GM12875 (cell line): Measurements from ENCODE around the gene SETX.

Experiments used
- H3K4me3 ChIP-seq: one replicate; pipeline ENCODE4 v1.5.1; 2011; ENCODE audit warnings: low read depth, low read length, control low read depth
- CTCF ChIP-seq: IDR thresholded peaks from 2 replicates; pipeline ENCODE4 v1.5.1; 2011; ENCODE audit warnings: low read depth, mild to moderate bottlenecking, control low read depth, inconsistent platforms, low read length, moderate library complexity, borderline replicate concordance; ENCODE audit not compliant: insufficient read depth

SETX gene

GRCh38 chr9:132369421-132369820 lies 14.6 kb upstream of the SETX start:
- H3K4me3 ChIP-seq: no peak overlapping the region
- no peak for TF ChIP-seq CTCF

GRCh38 chr9:132367613-132368313 lies 13.0 kb upstream of the SETX start:
- H3K4me3 ChIP-seq: no peak overlapping the region
- no peak for TF ChIP-seq CTCF

GRCh38 chr9:132366481-132366880 lies 11.7 kb upstream of the SETX start:
- H3K4me3 ChIP-seq: no peak overlapping the region
- TF ChIP-seq CTCF: no peak

GRCh38 chr9:132365986-132366385 lies 11.2 kb upstream of the SETX start:
- no peak overlapping the region for H3K4me3 ChIP-seq
- no peak for TF ChIP-seq CTCF

- TF ChIP-seq CTCF: no peak
- H3K4me3 ChIP-seq: no peak overlapping the region
Measured at GRCh38 chr9:132364068-132364467, 9.3 kb upstream of the SETX start.

- H3K4me3 ChIP-seq: no peak overlapping the region
Measured at GRCh38 chr9:132357764-132358163, 3.0 kb upstream of the SETX start.

More at GRCh38 chr9:132357764-132358163, 3.0 kb upstream of the SETX start:
- no peak for TF ChIP-seq CTCF
